Measurements from ENCODE around the gene FPGS.

The FPGS gene

GRCh38 chr9:127814619-127815511 lies 12.2 kb downstream of the FPGS start:
- DNase-seq (ENCODE audit: low read depth), result no peak
- no peak for TF ChIP-seq CTCF (IDR thresholded peaks at IDR 0.05; ENCODE audit: insufficient read depth, low read depth, low read length, missing control alignments)
- no peak overlapping the region for H3K4me3 ChIP-seq (ENCODE audit: low read depth, low read length)

GRCh38 chr9:127815512-127816361 lies 13.1 kb downstream of the FPGS start:
- no peak overlapping the region for H3K4me3 ChIP-seq (ENCODE audit: low read depth, low read length)
- TF ChIP-seq CTCF (IDR thresholded peaks at IDR 0.05; ENCODE audit: insufficient read depth, low read depth, low read length, missing control alignments), result no peak
- no peak for DNase-seq (ENCODE audit: low read depth)

GRCh38 chr9:127816362-127816725 lies 13.7 kb downstream of the FPGS start:
- no peak overlapping the region for H3K4me3 ChIP-seq (ENCODE audit: low read depth, low read length)
- TF ChIP-seq CTCF (IDR thresholded peaks at IDR 0.05; ENCODE audit: insufficient read depth, low read depth, low read length, missing control alignments), result no peak
- DNase-seq (ENCODE audit: low read depth), result no peak

- no peak for DNase-seq (ENCODE audit: low read depth)
- no peak overlapping the region for H3K4me3 ChIP-seq (ENCODE audit: low read depth, low read length)
- TF ChIP-seq CTCF (IDR thresholded peaks at IDR 0.05; ENCODE audit: insufficient read depth, low read depth, low read length, missing control alignments), result no peak
These were observed 14.0 kb downstream of the FPGS start for GRCh38 chr9:127816728-127817127.

- no peak for DNase-seq (ENCODE audit: low read depth)
- no peak for TF ChIP-seq CTCF (IDR thresholded peaks at IDR 0.05; ENCODE audit: insufficient read depth, low read depth, low read length, missing control alignments)
- H3K4me3 ChIP-seq (ENCODE audit: low read depth, low read length), result no peak overlapping the region
These were observed 15.3 kb downstream of the FPGS start for GRCh38 chr9:127817881-127818434.

GRCh38 chr9:127818574-127818973 lies 15.9 kb downstream of the FPGS start:
- TF ChIP-seq CTCF (IDR thresholded peaks at IDR 0.05; ENCODE audit: insufficient read depth, low read depth, low read length, missing control alignments), result no peak
- no peak for DNase-seq (ENCODE audit: low read depth)
- no peak overlapping the region for H3K4me3 ChIP-seq (ENCODE audit: low read depth, low read length)

All from GM12865 (cell line).